Effector CD8-positive, alpha-beta T cell (primary cell): ENCODE data around the gene NMBR.
"Not testable (repeated sequence)": the region's sequence is repeated elsewhere in the genome, so short reads cannot be mapped to it uniquely, and the experiment has no call there.

Experiments used
- DNase-seq: peaks from one replicate; lab custom pipeline; 2025; lab: John Stamatoyannopoulos, UW

Gene NMBR

GRCh38 chr6:142058551-142059290, 88.2 kb downstream of the NMBR start:
- DNase-seq: no peak

- no peak for DNase-seq
Observed at GRCh38 chr6:142055219-142055618, 91.7 kb downstream of the NMBR start.

DNA sequence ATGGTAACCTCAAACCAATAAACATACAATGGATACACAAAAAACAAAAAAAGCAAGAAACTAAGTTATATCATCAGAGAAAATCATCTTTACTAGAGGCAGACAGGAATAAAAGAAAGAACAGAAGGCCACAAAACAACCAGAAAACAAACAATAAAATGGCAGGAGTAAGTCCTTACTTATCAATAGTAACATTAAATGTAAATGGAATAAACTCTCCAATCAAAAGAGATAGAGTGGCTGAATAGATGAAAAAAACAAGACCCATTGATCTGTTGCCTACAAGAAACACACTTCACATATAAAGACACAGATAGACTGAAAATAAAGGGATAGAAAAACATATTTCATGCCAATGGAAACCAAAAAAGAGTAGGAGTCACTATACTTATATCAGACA, 95.5 kb downstream of the NMBR start:
- no peak for DNase-seq

GRCh38 chr6:142048593-142048980, 98.3 kb downstream of the NMBR start:
- DNase-seq: no peak

- no peak for DNase-seq
Observed at GRCh38 chr6:142047934-142048592, 98.9 kb downstream of the NMBR start.

GRCh38 chr6:142045380-142046278, 101.3 kb downstream of the NMBR start:
- DNase-seq: no peak

- no peak for DNase-seq
Observed at GRCh38 chr6:142035890-142036289, 111.0 kb downstream of the NMBR start.

DNA sequence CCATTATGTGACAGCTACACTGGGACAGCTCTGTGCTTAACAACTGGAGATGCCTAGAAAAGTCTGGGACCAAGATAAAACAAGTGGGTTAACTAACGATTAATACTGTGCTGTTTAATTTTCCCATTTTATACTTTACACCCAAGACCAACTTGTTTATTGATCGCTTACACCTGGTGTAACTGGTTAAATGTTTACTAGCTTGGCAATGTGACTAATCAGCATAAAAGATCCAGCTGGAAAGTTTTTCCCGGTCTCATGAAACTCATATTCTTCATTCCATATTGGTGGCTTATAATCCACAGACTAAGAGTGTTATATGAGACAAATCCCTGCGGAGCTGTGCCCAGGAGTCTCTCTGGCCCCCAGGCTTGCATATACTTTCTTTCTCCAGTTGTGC, 115.9 kb downstream of the NMBR start:
- no peak for DNase-seq

DNA sequence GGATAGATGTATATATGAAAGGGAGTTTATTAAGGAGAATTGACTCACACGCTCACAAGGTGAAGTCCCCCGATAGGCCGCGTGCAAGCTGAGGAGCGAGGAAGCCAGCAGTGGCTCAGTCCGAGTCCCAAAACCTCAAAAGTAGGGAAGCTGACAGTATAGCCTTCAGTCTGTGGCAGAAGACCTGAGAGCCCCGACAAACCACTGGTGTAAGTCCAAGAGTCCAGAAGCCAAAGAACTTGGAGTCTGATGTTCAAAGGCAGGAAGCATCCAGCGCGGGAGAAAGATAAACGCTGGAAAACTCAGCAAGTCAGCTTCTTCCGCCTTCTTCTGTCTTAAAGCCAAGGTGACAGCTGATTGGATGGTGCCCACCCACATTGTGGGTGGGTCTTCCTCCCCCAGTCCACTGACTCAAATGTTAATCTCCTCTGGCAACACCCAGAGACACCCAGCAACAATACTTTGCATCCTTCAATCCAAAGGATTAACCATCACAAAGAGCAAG, 116.8 kb downstream of the NMBR start:
- DNase-seq: no peak

GRCh38 chr6:142028527-142028926, 118.4 kb downstream of the NMBR start:
- no peak for DNase-seq

DNA sequence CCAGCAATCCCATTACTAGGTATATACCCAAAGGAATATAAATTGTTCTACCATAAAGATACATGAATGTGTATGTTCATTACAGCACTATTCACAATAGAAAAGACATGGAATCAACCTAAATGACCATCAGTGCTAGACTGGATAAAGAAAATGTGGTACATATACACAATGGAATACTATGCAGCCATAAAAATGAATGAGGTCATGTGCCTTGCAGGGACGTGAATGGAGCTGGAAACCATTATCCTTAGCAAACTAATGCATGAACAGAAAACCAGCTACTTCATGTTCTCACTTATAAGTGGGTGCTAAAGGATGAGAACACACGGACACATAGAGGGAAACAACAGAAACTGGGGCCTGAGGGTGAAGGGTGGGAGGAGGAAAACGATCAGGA, 119.1 kb downstream of the NMBR start:
- DNase-seq: not testable (repeated sequence)

DNA sequence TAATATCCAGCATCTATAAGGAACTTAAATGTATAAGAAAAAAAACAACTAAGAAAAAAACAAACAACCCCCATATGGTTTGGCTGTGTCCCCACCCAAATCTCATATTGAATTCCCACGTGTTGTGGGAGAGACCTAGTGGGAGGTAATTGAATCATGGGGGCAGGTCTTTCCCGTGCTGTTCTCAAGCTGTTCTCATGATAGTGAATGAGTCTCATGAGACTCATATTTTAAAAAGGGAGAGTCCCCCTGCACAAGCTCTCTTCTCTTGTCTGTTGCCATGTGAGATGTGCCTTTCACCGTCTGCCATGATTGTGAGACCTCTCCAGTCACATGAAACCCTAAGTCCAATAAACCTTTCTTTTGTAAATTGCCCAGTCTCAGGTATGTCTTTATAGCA, 119.8 kb downstream of the NMBR start:
- no peak for DNase-seq

GRCh38 chr6:142026471-142026870, 120.5 kb downstream of the NMBR start:
- no peak for DNase-seq
